Neutrophil (primary cell): ENCODE data around the gene MYO5B.

Experiments
- H3K27ac ChIP-seq: fragments of 200-600 bp; sonication (generic); 2 replicates; pipeline ENCODE4 v1.5.1; 2016; ENCODE audit warnings: mild to moderate bottlenecking, moderate library complexity
- H3K27me3 ChIP-seq: fragments of 200-600 bp; sonication (generic); 2 replicates; pipeline ENCODE4 v1.6.0; 2016; ENCODE audit warnings: mild to moderate bottlenecking
- H3K36me3 ChIP-seq: fragments of 200-600 bp; sonication (generic); 2 replicates; pipeline ENCODE4 v1.5.1; 2017
- H3K4me1 ChIP-seq, 2 experiments: fragments of 200-600 bp in 1 of 2; sonication (generic) in 1 of 2; 1 replicate in 1 of 2; 2 replicates in 1 of 2; pipeline versions ENCODE4 v1.5.1 to v1.6.1; 2013 to 2016; ENCODE audit warnings: low read depth in 1 of 2, low read length in 1 of 2, mild to moderate bottlenecking in 1 of 2, moderate library complexity in 1 of 2; ENCODE audit not compliant: control insufficient read depth in 1 of 2, insufficient read depth in 1 of 2
- H3K4me3 ChIP-seq, 2 experiments: fragments of 200-600 bp in 1 of 2; sonication (generic) in 1 of 2; 1 replicate in 1 of 2; 2 replicates in 1 of 2; pipeline ENCODE4 v1.5.1; 2013 to 2016; ENCODE audit warnings: low read depth in 1 of 2, low read length in 1 of 2, mild to moderate bottlenecking in 1 of 2, moderate library complexity in 1 of 2
- H3K9me3 ChIP-seq: fragments of 200-600 bp; sonication (generic); 2 replicates; pipeline ENCODE4 v1.5.1; 2016
- CTCF ChIP-seq: fragments of 200-600 bp; sonication (generic); IDR thresholded peaks from 2 replicates; pipeline ENCODE4 v1.5.1; 2016; ENCODE audit warnings: antibody characterized with exemption

The MYO5B gene

GRCh38 chr18:49845629-49846360, 349.2 kb downstream of the MYO5B start:
- Histone ChIP-seq H3K4me1 (no peaks in the 10 kb centered on the region), H3K27ac (no peak overlapping the region), H3K4me3 (no peak overlapping the region), H3K27me3 (peaks cover 12% of the 10 kb centered on the region), H3K36me3 (no peaks in the 10 kb centered on the region), H3K9me3 (no peaks in the 10 kb centered on the region)
- TF ChIP-seq CTCF: no peak

DNA sequence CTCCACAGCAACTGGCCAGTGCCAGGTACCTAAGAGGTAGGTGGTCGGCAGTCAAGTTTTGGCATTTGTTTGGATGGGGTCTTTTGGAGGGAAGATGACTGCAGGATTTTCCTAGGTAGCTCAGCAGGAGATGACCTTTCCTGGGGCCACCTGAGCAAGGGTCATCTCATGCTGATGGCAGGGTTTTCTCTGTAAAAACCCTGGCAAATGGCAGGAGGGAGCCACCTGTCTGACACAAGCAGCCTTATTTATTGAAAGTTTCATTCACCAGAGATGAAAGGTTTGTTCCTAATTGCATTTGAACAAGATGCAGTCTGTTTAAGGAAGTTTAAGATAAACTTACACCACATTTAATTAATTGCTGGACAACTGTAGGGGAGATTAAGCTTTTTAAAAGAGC, 350.0 kb downstream of the MYO5B start:
- Histone ChIP-seq H3K4me3 (no peak overlapping the region), H3K27me3 (peaks cover 12% of the 10 kb centered on the region), H3K27ac (no peak overlapping the region), H3K9me3 (no peaks in the 10 kb centered on the region), H3K4me1 (no peaks in the 10 kb centered on the region), H3K36me3 (no peaks in the 10 kb centered on the region)
- no peak for TF ChIP-seq CTCF

DNA sequence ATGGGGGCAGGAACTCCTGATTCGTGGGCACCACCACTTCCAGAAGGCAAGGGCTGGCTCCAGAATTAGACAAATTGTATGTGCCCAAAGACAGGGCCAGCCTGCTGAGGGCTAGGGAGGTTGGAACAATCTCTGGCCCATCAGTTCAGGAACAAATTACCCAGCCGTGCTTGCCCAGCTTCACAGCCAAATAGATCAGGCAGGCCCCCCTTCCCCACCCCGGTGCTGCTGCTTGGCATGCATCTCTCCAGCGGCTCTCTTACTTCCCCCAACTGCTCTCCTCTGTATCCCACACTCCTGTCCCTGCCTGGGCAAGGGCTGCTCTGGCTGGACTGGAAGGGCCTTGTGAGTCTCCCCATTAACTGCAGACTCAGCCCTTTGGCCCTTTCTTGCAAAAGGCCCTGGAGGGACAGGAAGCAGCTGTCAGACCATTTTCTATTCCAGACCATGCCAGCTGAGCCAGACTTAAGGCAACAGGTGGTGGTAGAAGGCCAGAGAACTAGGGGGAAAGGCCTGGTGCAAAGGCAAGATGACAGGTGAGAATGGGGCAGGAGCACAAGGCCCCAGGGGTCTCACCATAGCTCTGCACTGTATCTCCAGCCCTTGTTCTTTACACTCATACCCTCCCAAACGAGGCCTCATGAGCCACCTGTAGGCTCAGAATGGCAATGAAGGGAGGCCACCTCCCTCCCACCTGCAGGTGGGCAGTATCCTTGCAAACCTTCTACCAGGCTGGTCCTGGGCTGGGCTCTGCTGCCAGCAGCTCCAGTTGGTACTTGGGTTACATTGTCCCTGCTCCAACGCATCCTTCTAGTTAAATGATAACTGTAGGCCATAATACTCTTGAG, 350.9 kb downstream of the MYO5B start:
- no peak for TF ChIP-seq CTCF
- H3K36me3 ChIP-seq: no peaks in the 10 kb centered on the region
- H3K4me3 ChIP-seq: no peak overlapping the region
- peaks cover 4% of the 10 kb centered on the region for H3K27me3 ChIP-seq
- H3K9me3 ChIP-seq: no peaks in the 10 kb centered on the region
- no peaks in the 10 kb centered on the region for H3K4me1 ChIP-seq
- H3K27ac ChIP-seq: no peak overlapping the region

DNA sequence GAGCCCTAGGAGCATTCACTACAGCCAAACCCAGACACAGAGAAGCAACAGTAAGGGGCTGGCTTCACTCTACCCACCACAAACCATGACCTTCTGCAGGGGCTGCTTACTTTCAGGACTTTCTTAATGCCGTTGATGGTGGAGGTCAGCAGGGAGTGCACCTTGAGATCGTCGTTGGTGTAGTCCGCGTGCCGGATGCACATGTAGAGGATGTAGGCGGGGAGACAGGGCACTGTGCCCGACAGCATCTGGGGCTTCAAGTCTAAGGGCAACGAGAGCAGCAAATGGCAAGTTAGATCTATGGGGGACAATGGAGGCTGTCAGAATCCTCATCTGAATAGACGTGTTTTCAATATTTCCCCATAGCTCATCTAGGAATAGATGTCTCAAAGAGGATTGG, 351.8 kb downstream of the MYO5B start:
- TF ChIP-seq CTCF: no peak
- H3K27me3 ChIP-seq: no peaks in the 10 kb centered on the region
- no peak overlapping the region for H3K27ac ChIP-seq
- H3K4me1 ChIP-seq: no peaks in the 10 kb centered on the region
- H3K9me3 ChIP-seq: no peaks in the 10 kb centered on the region
- H3K36me3 ChIP-seq: no peaks in the 10 kb centered on the region
- H3K4me3 ChIP-seq: no peak overlapping the region

GRCh38 chr18:49842656-49843055, 352.3 kb downstream of the MYO5B start:
- Histone ChIP-seq H3K36me3 (no peaks in the 10 kb centered on the region), H3K27ac (no peak overlapping the region), H3K27me3 (no peaks in the 10 kb centered on the region), H3K9me3 (no peaks in the 10 kb centered on the region), H3K4me3 (no peak overlapping the region), H3K4me1 (no peaks in the 10 kb centered on the region)
- TF ChIP-seq CTCF: no peak
